HepG2 (cell line): Measurements from ENCODE around the gene INAFM2. TPM values are rescaled to one million over a fixed set of nuclear protein-coding genes. Genes with fewer than 3 reads are reported as not detected.

Experiments
- ATAD3A ChIP-seq: sonication (generic); formaldehyde crosslinking; IDR thresholded peaks from 2 replicates; pipeline ENCODE4 v1.4.0; 2020; ENCODE audit warnings: missing genetic modification reagents
- BRD4 ChIP-seq: sonication (generic); formaldehyde crosslinking; IDR thresholded peaks from 2 replicates; pipeline ENCODE4 v1.4.0; 2020; ENCODE audit warnings: missing genetic modification reagents
- FOXJ3 ChIP-seq: sonication (generic); formaldehyde crosslinking; IDR thresholded peaks from 2 replicates; pipeline ENCODE4 v1.4.0; 2020; ENCODE audit warnings: missing genetic modification reagents, mild to moderate bottlenecking, borderline replicate concordance
- GZF1 ChIP-seq: sonication (generic); formaldehyde crosslinking; IDR thresholded peaks from 2 replicates; pipeline ENCODE4 v1.5.1; 2020; ENCODE audit warnings: mild to moderate bottlenecking, missing genetic modification reagents
- POLR2A ChIP-seq, 2 experiments: IDR thresholded peaks; 2 replicates each; pipeline ENCODE4 v1.6.1; 2011; ENCODE audit warnings: low read depth in 2 of 2, low read length in 2 of 2, mild to moderate bottlenecking in 1 of 2, moderate library complexity in 1 of 2; ENCODE audit not compliant: insufficient read depth in 1 of 2
- RELA ChIP-seq: sonication (generic); formaldehyde crosslinking; IDR thresholded peaks from 2 replicates; pipeline ENCODE4 v1.4.0; 2020; ENCODE audit warnings: missing genetic modification reagents
- RFX1 ChIP-seq: fragments of 450-650 bp; IDR thresholded peaks from 2 replicates; pipeline ENCODE4 v1.6.1; 2017
- STAT6 ChIP-seq: sonication (generic); formaldehyde crosslinking; IDR thresholded peaks from 2 replicates; pipeline ENCODE4 v1.4.0; 2020; ENCODE audit warnings: missing genetic modification reagents, mild to moderate bottlenecking, borderline replicate concordance
- U2AF1 ChIP-seq: fragments of 200-400 bp; formaldehyde crosslinking; optimal IDR thresholded peaks from 2 replicates; pipeline ENCODE3; 2017; ENCODE audit warnings: mild to moderate bottlenecking, low read depth, low read length
- ZBTB7A ChIP-seq: sonication (generic); formaldehyde crosslinking; IDR thresholded peaks from 2 replicates; pipeline ENCODE4 v1.8.0; 2022; ENCODE audit warnings: mild to moderate bottlenecking, missing genetic modification reagents
- ZNF18 ChIP-seq: sonication (generic); formaldehyde crosslinking; IDR thresholded peaks from 2 replicates; pipeline ENCODE4 v1.8.0; 2022; ENCODE audit warnings: mild to moderate bottlenecking, missing genetic modification reagents; ENCODE audit not compliant: insufficient replicate concordance
- ZNF207 ChIP-seq: fragments of 450-650 bp; IDR thresholded peaks from 2 replicates; pipeline ENCODE4 v1.6.1; 2016; ENCODE audit warnings: antibody characterized with exemption, borderline replicate concordance
- ZNF30 ChIP-seq: sonication (generic); formaldehyde crosslinking; IDR thresholded peaks from 2 replicates; pipeline ENCODE4 v1.5.0; 2020; ENCODE audit warnings: mild to moderate bottlenecking, missing genetic modification reagents
- ZNF615 ChIP-seq: sonication (generic); formaldehyde crosslinking; IDR thresholded peaks from 2 replicates; pipeline ENCODE4 v1.5.0; 2020; ENCODE audit warnings: mild to moderate bottlenecking, missing genetic modification reagents, borderline replicate concordance
- ZNF703 ChIP-seq: sonication (generic); formaldehyde crosslinking; IDR thresholded peaks from 2 replicates; pipeline ENCODE4 v1.5.1; 2020; ENCODE audit warnings: missing genetic modification reagents, mild to moderate bottlenecking, moderate library complexity, borderline replicate concordance
- ZNF773 ChIP-seq: sonication (generic); formaldehyde crosslinking; IDR thresholded peaks from 2 replicates; pipeline ENCODE4 v1.4.0; 2020; ENCODE audit warnings: missing genetic modification reagents, borderline replicate concordance
- ZNF775 ChIP-seq: sonication (generic); formaldehyde crosslinking; IDR thresholded peaks from 2 replicates; pipeline ENCODE4 v1.4.0; 2020; ENCODE audit warnings: missing genetic modification reagents, mild to moderate bottlenecking, moderate library complexity, borderline replicate concordance
- polyA plus RNA-seq, 8 experiments: library from polyadenylated mRNA; depleted of rRNA in 3 of 8; stranded (reverse) in 7 of 8; unstranded in 1 of 8; fragments of >200 nt; fragmentation: Illumina TruSeq in 4 of 8; extraction: Trizol in 4 of 8; gene quantifications; 2 replicates each; pipeline versions ENCODE4 v1.2.1 to v1.2.3, GENCODE V29; 2011 to 2016; ENCODE audit warnings: low read depth in 4 of 8, missing spikeins in 1 of 8, mixed read lengths in 1 of 8; ENCODE audit not compliant: insufficient read depth in 1 of 8
- total RNA-seq, 5 experiments: library from RNA; depleted of rRNA; stranded (reverse); fragments of >200 nt; fragmentation: Illumina TruSeq; extraction: Trizol; gene quantifications; 2 replicates each; pipeline ENCODE4 v1.2.3, GENCODE V29; 2016; ENCODE audit warnings: low read depth in 1 of 5
- TF ChIP-seq, protein P1 (sequence below): sonication (generic); formaldehyde crosslinking; IDR thresholded peaks from 2 replicates; pipeline ENCODE4 v1.4.0; 2020; ENCODE audit warnings: missing genetic modification reagents
- TF ChIP-seq, protein P2 (sequence below): sonication (generic); formaldehyde crosslinking; IDR thresholded peaks from 2 replicates; pipeline ENCODE4 v1.5.0; 2020; ENCODE audit warnings: mild to moderate bottlenecking, missing genetic modification reagents
- TF ChIP-seq, protein P3 (sequence below): sonication (generic); formaldehyde crosslinking; IDR thresholded peaks from 2 replicates; pipeline ENCODE4 v1.8.1; 2023; ENCODE audit warnings: missing genetic modification reagents, inconsistent platforms, borderline replicate concordance

The INAFM2 gene
- total and polyA plus RNA-seq, 2 of the 13 experiments (the other 11 are each of a cell fraction or from before 2014, with no cell fraction given), result 5.5 to 6.5 TPM

GRCh38 chr15:40367686-40368611 is 44.5 kb downstream of the INAFM2 start (continued):
- no peak for TF ChIP-seq RFX1
- TF ChIP-seq ZBTB7A (CRISPR knock-in tag), result peak; percentile 78; the same call in 1 of the 2 replicates
- TF ChIP-seq, protein P1, sequence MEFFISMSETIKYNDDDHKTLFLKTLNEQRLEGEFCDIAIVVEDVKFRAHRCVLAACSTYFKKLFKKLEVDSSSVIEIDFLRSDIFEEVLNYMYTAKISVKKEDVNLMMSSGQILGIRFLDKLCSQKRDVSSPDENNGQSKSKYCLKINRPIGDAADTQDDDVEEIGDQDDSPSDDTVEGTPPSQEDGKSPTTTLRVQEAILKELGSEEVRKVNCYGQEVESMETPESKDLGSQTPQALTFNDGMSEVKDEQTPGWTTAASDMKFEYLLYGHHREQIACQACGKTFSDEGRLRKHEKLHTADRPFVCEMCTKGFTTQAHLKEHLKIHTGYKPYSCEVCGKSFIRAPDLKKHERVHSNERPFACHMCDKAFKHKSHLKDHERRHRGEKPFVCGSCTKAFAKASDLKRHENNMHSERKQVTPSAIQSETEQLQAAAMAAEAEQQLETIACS (CRISPR knock-in tag), result peak; percentile 70
- no peak for TF ChIP-seq STAT6
- peak; percentile 29; the same call in 1 of the 2 replicates for TF ChIP-seq GZF1
- TF ChIP-seq ZNF30 (CRISPR knock-in tag), result peak; percentile 94
- TF ChIP-seq ZNF615 (CRISPR knock-in tag), result no peak
- no peak for TF ChIP-seq POLR2A (IDR thresholded peaks at IDR 0.05; ENCODE audit: insufficient read depth in 1 of 2, low read depth in 2 of 2, low read length in 2 of 2)
- TF ChIP-seq, protein P2, sequence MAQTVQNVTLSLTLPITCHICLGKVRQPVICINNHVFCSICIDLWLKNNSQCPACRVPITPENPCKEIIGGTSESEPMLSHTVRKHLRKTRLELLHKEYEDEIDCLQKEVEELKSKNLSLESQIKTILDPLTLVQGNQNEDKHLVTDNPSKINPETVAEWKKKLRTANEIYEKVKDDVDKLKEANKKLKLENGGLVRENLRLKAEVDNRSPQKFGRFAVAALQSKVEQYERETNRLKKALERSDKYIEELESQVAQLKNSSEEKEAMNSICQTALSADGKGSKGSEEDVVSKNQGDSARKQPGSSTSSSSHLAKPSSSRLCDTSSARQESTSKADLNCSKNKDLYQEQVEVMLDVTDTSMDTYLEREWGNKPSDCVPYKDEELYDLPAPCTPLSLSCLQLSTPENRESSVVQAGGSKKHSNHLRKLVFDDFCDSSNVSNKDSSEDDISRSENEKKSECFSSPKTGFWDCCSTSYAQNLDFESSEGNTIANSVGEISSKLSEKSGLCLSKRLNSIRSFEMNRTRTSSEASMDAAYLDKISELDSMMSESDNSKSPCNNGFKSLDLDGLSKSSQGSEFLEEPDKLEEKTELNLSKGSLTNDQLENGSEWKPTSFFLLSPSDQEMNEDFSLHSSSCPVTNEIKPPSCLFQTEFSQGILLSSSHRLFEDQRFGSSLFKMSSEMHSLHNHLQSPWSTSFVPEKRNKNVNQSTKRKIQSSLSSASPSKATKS, result no peak
- TF ChIP-seq, protein P3, sequence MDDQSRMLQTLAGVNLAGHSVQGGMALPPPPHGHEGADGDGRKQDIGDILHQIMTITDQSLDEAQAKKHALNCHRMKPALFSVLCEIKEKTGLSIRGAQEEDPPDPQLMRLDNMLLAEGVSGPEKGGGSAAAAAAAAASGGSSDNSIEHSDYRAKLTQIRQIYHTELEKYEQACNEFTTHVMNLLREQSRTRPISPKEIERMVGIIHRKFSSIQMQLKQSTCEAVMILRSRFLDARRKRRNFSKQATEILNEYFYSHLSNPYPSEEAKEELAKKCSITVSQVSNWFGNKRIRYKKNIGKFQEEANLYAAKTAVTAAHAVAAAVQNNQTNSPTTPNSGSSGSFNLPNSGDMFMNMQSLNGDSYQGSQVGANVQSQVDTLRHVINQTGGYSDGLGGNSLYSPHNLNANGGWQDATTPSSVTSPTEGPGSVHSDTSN, result peak; percentile 92; the same call in 1 of the 2 replicates
- TF ChIP-seq ZNF18 (CRISPR knock-in tag), result no peak
- peak; percentile 99 for TF ChIP-seq ZNF773
- TF ChIP-seq U2AF1, result no peak
- TF ChIP-seq BRD4, result 0 out of 2 replicates have a peak, but pooled peaks have one; percentile 39
- TF ChIP-seq ATAD3A (CRISPR knock-in tag), result peak; percentile 33; the same call in 1 of the 2 replicates
- no peak for TF ChIP-seq ZNF775 (CRISPR knock-in tag)
- no peak for TF ChIP-seq ZNF207
- TF ChIP-seq FOXJ3 (CRISPR knock-in tag), result 0 out of 2 replicates have a peak, but pooled peaks have one; percentile 36
- no peak for TF ChIP-seq RELA (CRISPR knock-in tag)
- 0 out of 2 replicates have a peak, but pooled peaks have one; percentile 76 for TF ChIP-seq ZNF703
